ENCODE data around the gene CREB3L2.
"Not testable (repeated sequence)": the region's sequence is repeated elsewhere in the genome, so short reads cannot be mapped to it uniquely, and the experiment has no call there.

Gene CREB3L2

DNA sequence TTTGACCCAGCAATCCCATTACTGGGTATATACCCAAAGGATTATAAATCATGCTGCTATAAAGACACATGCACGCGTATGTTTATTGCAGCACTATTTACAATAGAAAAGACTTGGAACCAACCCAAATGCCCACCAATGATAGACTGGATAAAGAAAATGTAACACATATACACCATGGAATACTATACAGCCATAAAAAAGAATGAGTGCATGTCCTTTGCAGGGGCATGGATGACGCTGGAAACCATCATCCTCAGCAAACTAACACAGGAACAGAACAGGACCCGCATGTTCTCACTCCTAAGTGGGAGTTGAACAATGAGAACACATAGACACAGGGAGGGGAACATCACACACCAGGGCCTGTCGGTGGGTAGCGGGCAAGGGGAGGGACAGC is 75.7 kb downstream of the CREB3L2 start:
- H3K4me3 ChIP-seq (ENCODE audit: low read depth in 1 of 2, low read length in 2 of 2); H3K4me1 ChIP-seq (ENCODE audit: control insufficient read depth in 1 of 2, insufficient read depth in 2 of 2, low read length in 2 of 2); H3K27ac ChIP-seq (ENCODE audit: low read length); H3K9me3 ChIP-seq (ENCODE audit: control insufficient read depth in 1 of 2, low read length in 2 of 2); H3K27me3 ChIP-seq (ENCODE audit: low read depth, low read length): not testable (repeated sequence)
- peaks cover 19 to 20% of the 10 kb centered on the region in 2 donors for H3K36me3 ChIP-seq (ENCODE audit: control insufficient read depth in 1 of 2, insufficient read depth in 2 of 2, low read length in 2 of 2)

GRCh38 chr7:137925754-137926153 is 76.1 kb downstream of the CREB3L2 start:
- H3K9me3 ChIP-seq (ENCODE audit: control insufficient read depth in 1 of 2, low read length in 2 of 2) = no peaks in the 10 kb centered on the region
- H3K4me1 ChIP-seq (ENCODE audit: control insufficient read depth in 1 of 2, insufficient read depth in 2 of 2, low read length in 2 of 2) = peaks cover 0 to 7% of the 10 kb centered on the region in 2 donors
- H3K4me3 ChIP-seq (ENCODE audit: low read depth in 1 of 2, low read length in 2 of 2) = no peak overlapping the region
- H3K27ac ChIP-seq (ENCODE audit: low read length) = no peak overlapping the region
- no peaks in the 10 kb centered on the region for H3K27me3 ChIP-seq (ENCODE audit: low read depth, low read length)
- peaks cover 19 to 20% of the 10 kb centered on the region in 2 donors for H3K36me3 ChIP-seq (ENCODE audit: control insufficient read depth in 1 of 2, insufficient read depth in 2 of 2, low read length in 2 of 2)

GRCh38 chr7:137925091-137925490 is 76.8 kb downstream of the CREB3L2 start:
- peaks cover 19 to 20% of the 10 kb centered on the region in 2 donors for H3K36me3 ChIP-seq (ENCODE audit: control insufficient read depth in 1 of 2, insufficient read depth in 2 of 2, low read length in 2 of 2)
- H3K9me3 ChIP-seq (ENCODE audit: control insufficient read depth in 1 of 2, low read length in 2 of 2) = no peaks in the 10 kb centered on the region
- peaks cover 0 to 7% of the 10 kb centered on the region in 2 donors for H3K4me1 ChIP-seq (ENCODE audit: control insufficient read depth in 1 of 2, insufficient read depth in 2 of 2, low read length in 2 of 2)
- no peaks in the 10 kb centered on the region for H3K27me3 ChIP-seq (ENCODE audit: low read depth, low read length)
- H3K4me3 ChIP-seq (ENCODE audit: low read depth in 1 of 2, low read length in 2 of 2) = no peak overlapping the region
- H3K27ac ChIP-seq (ENCODE audit: low read length) = no peak overlapping the region

GRCh38 chr7:137923380-137923779 is 78.5 kb downstream of the CREB3L2 start:
- H3K27me3 ChIP-seq (ENCODE audit: low read depth, low read length) = no peaks in the 10 kb centered on the region
- peaks cover 0 to 7% of the 10 kb centered on the region in 2 donors for H3K4me1 ChIP-seq (ENCODE audit: control insufficient read depth in 1 of 2, insufficient read depth in 2 of 2, low read length in 2 of 2)
- H3K9me3 ChIP-seq (ENCODE audit: control insufficient read depth in 1 of 2, low read length in 2 of 2) = no peaks in the 10 kb centered on the region
- no peak overlapping the region for H3K27ac ChIP-seq (ENCODE audit: low read length)
- peaks cover 19 to 20% of the 10 kb centered on the region in 2 donors for H3K36me3 ChIP-seq (ENCODE audit: control insufficient read depth in 1 of 2, insufficient read depth in 2 of 2, low read length in 2 of 2)
- no peak overlapping the region for H3K4me3 ChIP-seq (ENCODE audit: low read depth in 1 of 2, low read length in 2 of 2)

GRCh38 chr7:137920637-137921399 is 81.1 kb downstream of the CREB3L2 start:
- Histone ChIP-seq H3K27ac (ENCODE audit: low read length) (peak overlapping the region; percentile 35), H3K9me3 (ENCODE audit: control insufficient read depth in 1 of 2, low read length in 2 of 2) (no peaks in the 10 kb centered on the region), H3K4me1 (ENCODE audit: control insufficient read depth in 1 of 2, insufficient read depth in 2 of 2, low read length in 2 of 2) (peaks cover 0 to 7% of the 10 kb centered on the region in 2 donors)

DNA sequence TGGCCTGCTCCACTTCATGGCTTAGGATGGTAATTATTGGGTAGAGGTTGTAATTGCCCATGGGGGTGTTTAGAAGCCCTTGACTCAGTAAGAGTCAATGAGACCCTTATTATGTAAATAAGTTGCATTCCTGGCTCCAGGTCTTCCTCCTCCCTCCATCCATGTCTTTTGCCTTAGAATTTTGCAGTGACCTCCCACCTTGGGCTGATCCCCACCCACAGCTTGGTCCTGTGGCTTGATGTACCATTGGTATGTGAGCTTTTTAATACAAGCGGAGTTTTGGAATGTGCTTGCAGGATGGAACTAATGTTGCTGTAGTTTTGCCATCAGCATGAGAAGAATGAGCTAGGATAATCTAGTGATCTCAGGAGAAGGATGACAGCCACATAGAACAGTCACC is 81.9 kb downstream of the CREB3L2 start:
- Histone ChIP-seq H3K27ac (ENCODE audit: low read length) (peak overlapping the region; percentile 35), H3K36me3 (ENCODE audit: control insufficient read depth in 1 of 2, insufficient read depth in 2 of 2, low read length in 2 of 2) (peaks cover 6 to 16% of the 10 kb centered on the region in 2 donors), H3K4me3 (ENCODE audit: low read depth in 1 of 2, low read length in 2 of 2) (no peak overlapping the region), H3K27me3 (ENCODE audit: low read depth, low read length) (no peaks in the 10 kb centered on the region), H3K9me3 (ENCODE audit: control insufficient read depth in 1 of 2, low read length in 2 of 2) (no peaks in the 10 kb centered on the region), H3K4me1 (ENCODE audit: control insufficient read depth in 1 of 2, insufficient read depth in 2 of 2, low read length in 2 of 2) (peaks cover 0 to 7% of the 10 kb centered on the region in 2 donors)

More at GRCh38 chr7:137920637-137921399, 81.1 kb downstream of the CREB3L2 start:
- Histone ChIP-seq H3K36me3 (ENCODE audit: control insufficient read depth in 1 of 2, insufficient read depth in 2 of 2, low read length in 2 of 2) (peaks cover 9 to 10% of the 10 kb centered on the region in 2 donors), H3K4me3 (ENCODE audit: low read depth in 1 of 2, low read length in 2 of 2) (no peak overlapping the region), H3K27me3 (ENCODE audit: low read depth, low read length) (no peaks in the 10 kb centered on the region)

- Histone ChIP-seq H3K4me1 (ENCODE audit: control insufficient read depth in 1 of 2, insufficient read depth in 2 of 2, low read length in 2 of 2) (peaks cover 0 to 11% of the 10 kb centered on the region in 2 donors), H3K36me3 (ENCODE audit: control insufficient read depth in 1 of 2, insufficient read depth in 2 of 2, low read length in 2 of 2) (peaks cover 5 to 22% of the 10 kb centered on the region in 2 donors)
Measured at GRCh38 chr7:137916980-137917645, 84.8 kb downstream of the CREB3L2 start.

GRCh38 chr7:137916564-137916963 is 85.3 kb downstream of the CREB3L2 start:
- Histone ChIP-seq H3K27ac (ENCODE audit: low read length) (peak overlapping the region; percentile 18), H3K36me3 (ENCODE audit: control insufficient read depth in 1 of 2, insufficient read depth in 2 of 2, low read length in 2 of 2) (peaks cover 11 to 23% of the 10 kb centered on the region in 2 donors), H3K4me1 (ENCODE audit: control insufficient read depth in 1 of 2, insufficient read depth in 2 of 2, low read length in 2 of 2) (peaks cover 0 to 11% of the 10 kb centered on the region in 2 donors), H3K9me3 (ENCODE audit: control insufficient read depth in 1 of 2, low read length in 2 of 2) (no peaks in the 10 kb centered on the region), H3K4me3 (ENCODE audit: low read depth in 1 of 2, low read length in 2 of 2) (no peak overlapping the region), H3K27me3 (ENCODE audit: low read depth, low read length) (no peaks in the 10 kb centered on the region)

More at GRCh38 chr7:137916980-137917645, 84.8 kb downstream of the CREB3L2 start:
- H3K9me3 ChIP-seq (ENCODE audit: control insufficient read depth in 1 of 2, low read length in 2 of 2) = no peaks in the 10 kb centered on the region
- H3K4me3 ChIP-seq (ENCODE audit: low read depth in 1 of 2, low read length in 2 of 2) = no peak overlapping the region
- H3K27me3 ChIP-seq (ENCODE audit: low read depth, low read length) = no peaks in the 10 kb centered on the region
- peak overlapping the region; percentile 18 for H3K27ac ChIP-seq (ENCODE audit: low read length)

GRCh38 chr7:137915266-137915665 is 86.6 kb downstream of the CREB3L2 start:
- no peak overlapping the region for H3K4me3 ChIP-seq (ENCODE audit: low read depth in 1 of 2, low read length in 2 of 2)
- H3K27ac ChIP-seq (ENCODE audit: low read length) = no peak overlapping the region
- peaks cover 15 to 29% of the 10 kb centered on the region in 2 donors for H3K36me3 ChIP-seq (ENCODE audit: control insufficient read depth in 1 of 2, insufficient read depth in 2 of 2, low read length in 2 of 2)
- H3K27me3 ChIP-seq (ENCODE audit: low read depth, low read length) = no peaks in the 10 kb centered on the region
- no peaks in the 10 kb centered on the region for H3K9me3 ChIP-seq (ENCODE audit: control insufficient read depth in 1 of 2, low read length in 2 of 2)
- H3K4me1 ChIP-seq (ENCODE audit: control insufficient read depth in 1 of 2, insufficient read depth in 2 of 2, low read length in 2 of 2) = peaks cover 0 to 5% of the 10 kb centered on the region in 2 donors

DNA sequence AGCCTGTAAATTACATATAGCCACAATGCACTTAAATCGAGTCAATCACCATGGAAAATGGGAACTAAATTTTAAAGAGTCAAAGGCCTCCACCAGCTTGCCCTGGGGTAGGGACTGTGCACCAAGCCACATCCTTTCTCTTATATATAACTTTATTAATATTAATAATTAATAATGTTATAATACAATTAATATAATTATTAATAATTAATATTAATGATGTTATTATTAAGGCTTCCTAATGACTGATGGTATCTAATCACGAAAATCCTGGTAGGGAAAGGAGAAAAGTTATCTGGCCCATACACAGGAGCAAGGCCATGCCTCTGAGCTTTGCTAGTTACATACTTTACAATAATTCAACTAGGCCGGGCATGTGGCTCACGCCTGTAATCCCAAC is 87.9 kb downstream of the CREB3L2 start:
- Histone ChIP-seq H3K27me3 (ENCODE audit: low read depth, low read length) (no peaks in the 10 kb centered on the region), H3K36me3 (ENCODE audit: control insufficient read depth in 1 of 2, insufficient read depth in 2 of 2, low read length in 2 of 2) (peaks cover 15 to 38% of the 10 kb centered on the region in 2 donors)

GRCh38 chr7:137909042-137909441 is 92.8 kb downstream of the CREB3L2 start:
- Histone ChIP-seq H3K27me3 (ENCODE audit: low read depth, low read length) (no peaks in the 10 kb centered on the region), H3K4me1 (ENCODE audit: control insufficient read depth in 1 of 2, insufficient read depth in 2 of 2, low read length in 2 of 2) (peaks cover under 1 to 6% of the 10 kb centered on the region in 2 donors), H3K36me3 (ENCODE audit: control insufficient read depth in 1 of 2, insufficient read depth in 2 of 2, low read length in 2 of 2) (peaks cover 43 to 50% of the 10 kb centered on the region in 2 donors), H3K9me3 (ENCODE audit: control insufficient read depth in 1 of 2, low read length in 2 of 2) (no peaks in the 10 kb centered on the region), H3K4me3 (ENCODE audit: low read depth in 1 of 2, low read length in 2 of 2) (no peak overlapping the region), H3K27ac (ENCODE audit: low read length) (peak overlapping the region; percentile 14)

More for the DNA sequence above, 87.9 kb downstream of the CREB3L2 start:
- no peaks in the 10 kb centered on the region for H3K9me3 ChIP-seq (ENCODE audit: control insufficient read depth in 1 of 2, low read length in 2 of 2)
- no peak overlapping the region for H3K4me3 ChIP-seq (ENCODE audit: low read depth in 1 of 2, low read length in 2 of 2)
- H3K4me1 ChIP-seq (ENCODE audit: control insufficient read depth in 1 of 2, insufficient read depth in 2 of 2, low read length in 2 of 2) = peaks cover 0 to 5% of the 10 kb centered on the region in 2 donors
- H3K27ac ChIP-seq (ENCODE audit: low read length) = no peak overlapping the region
